CD4-positive, alpha-beta T cell treated with Interleukin-4 for 4 hours (primary cell): Measurements from ENCODE around the gene NAPA.

ENCODE experiments used
- DNase-seq: peaks from one replicate; pipeline ENCODE4 v3.0.0-alpha.2; 2020

Gene NAPA

DNA sequence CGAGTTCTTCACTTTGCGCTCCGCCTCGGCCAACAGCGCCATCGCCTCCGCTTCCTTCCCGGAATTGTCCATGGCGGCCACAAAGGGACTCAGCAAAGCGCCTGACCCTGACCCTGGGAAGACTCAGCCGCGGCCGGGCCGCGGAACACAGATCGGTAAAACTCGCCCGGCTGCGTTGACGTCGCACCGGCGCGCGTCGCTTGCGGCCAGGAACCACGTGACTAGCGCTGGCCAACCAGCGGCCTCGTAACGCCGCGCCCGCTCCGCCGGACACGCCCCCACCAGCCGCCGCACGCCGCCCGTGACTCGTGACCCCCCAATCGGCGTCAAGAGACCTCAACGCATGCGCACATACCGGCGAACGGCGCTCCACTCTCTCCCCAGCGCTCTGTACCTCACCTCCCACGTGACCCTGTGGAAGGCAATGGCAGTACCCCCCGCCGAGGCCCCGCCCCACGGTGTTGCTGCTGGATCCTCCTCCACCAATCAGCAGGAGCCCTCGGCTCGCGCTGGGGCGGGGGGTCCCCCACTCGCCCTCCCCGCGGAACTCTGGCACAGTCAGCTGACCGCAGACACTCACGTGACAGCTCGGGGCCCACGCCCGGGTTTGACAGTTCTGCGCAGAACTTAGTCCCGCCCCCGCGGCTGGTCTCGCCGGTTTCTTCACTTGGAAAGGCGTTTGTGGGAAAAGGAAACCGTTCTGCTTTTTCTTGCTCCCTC, at the start of gene NAPA:
Gene NAPA (minus strand): TSS at position 195 of the 720 bp plus-strand sequence. CDS start 123 bp downstream, at position 72.
- peak; percentile 100 for DNase-seq

DNA sequence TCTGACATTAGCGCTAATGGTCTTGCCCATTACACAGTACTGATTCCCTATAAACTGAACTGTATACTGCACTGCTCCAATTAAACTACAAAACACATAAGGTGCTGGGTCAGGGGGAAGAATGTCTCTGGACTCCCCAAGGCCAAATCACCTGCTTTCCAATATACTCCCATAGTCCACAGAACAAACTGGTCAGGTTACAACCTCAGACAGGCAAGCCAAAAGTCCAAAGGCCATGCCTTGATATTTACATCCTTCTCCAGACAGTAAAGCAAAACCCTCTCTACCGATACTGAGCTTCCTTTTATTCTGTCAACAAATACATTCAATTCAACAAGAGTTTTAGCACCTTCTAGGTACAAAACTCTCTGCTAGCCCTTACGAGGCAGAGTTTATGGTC, 49.2 kb upstream of the NAPA start:
- no peak for DNase-seq

DNA sequence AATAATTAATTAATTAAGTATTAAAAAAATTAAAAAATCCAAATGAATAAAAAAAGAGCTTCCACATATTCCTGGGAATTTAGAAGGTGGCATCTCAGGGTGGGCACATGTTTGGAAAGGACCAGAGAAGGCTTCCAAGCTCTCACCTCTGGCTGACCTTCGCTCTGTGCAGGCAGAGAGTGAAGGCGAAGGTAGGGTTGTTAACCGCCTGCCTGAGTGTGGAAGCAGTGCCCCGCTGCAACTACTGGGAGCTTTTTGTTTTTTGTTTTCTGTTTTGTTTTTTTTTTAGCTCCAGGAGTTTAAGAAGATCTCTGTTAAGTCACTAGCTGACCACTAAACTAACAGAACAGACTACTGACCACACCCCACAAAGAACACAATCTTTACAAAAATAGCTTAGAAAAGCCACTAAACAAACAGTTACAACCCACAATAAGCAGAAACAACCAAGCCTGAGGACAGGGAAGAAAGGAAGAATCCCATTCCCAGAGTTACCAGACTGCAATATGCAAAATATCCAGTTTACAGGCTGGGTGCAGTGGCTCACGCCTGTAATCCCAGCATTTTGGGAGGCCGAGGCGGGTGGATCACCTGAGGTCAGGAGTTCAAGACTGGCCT, 46.7 kb upstream of the NAPA start:
- no peak for DNase-seq

DNA sequence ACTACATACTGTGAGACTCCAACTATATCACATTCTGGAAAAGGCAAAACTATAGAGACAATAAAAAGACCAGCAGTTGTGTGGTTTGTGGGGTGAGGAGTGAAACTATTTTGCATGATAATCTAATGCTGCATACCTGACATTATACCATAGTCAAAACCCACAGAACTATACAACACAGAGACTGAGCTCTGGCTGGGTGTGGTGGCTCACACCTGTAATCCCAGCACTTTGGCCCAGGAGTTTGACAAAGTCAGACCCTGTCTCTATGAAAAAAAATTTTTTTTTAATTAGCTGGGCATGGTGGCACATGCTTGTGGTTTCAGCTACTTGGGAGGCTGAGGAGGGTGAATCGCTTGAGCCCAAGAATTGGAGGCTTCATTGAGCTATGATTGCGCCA, 46.1 kb upstream of the NAPA start:
- DNase-seq, result no peak

DNA sequence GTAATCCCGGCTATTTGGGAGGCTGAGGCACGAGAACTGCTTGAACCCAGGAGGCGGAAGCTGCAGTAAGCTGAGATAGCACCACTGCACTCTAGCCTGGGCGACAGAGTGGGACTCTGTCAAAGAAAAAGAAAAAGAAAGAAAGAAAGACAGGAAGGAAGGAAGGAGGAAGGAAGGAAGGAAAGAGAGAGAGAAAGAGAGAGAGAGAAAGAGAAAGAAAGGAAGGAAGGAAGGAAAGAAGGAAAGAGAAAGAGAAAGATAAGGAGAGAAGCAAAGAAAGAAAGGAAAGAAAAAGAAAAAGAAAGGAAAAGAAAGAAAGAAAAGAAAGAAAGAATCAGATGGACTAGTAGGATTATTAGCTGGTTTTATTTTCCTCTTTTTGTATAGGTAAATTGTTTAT, 35.3 kb upstream of the NAPA start:
- DNase-seq, result no peak

DNA sequence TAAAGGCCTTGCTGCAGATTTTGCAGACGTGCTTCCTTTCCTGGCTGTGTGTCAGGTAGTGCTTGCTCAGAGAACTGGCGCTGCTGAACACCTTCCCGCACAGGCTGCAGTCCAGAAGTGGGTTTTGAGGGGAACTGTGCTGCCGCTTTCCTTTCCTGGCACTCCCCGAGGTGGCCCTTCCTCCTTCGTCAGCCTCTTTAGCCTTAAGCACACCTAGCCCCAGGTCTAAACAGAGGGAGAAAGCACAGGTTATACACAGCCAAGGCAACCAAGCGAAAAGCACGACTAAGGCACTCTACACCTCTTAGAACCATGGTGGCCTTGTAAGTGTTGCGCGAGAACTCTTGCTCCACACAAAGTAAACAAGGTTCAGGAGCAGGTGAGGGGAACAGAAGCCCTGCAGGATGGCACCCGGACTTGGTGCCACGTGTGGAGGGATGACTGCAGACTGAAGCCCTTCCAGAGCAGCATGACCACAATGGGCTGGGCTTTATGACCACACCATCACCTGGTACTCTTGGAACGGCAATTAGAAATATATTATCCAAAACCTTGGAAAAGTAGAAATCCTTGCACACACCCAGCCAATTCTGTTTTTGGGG, 34.5 kb upstream of the NAPA start:
- no peak for DNase-seq

DNA sequence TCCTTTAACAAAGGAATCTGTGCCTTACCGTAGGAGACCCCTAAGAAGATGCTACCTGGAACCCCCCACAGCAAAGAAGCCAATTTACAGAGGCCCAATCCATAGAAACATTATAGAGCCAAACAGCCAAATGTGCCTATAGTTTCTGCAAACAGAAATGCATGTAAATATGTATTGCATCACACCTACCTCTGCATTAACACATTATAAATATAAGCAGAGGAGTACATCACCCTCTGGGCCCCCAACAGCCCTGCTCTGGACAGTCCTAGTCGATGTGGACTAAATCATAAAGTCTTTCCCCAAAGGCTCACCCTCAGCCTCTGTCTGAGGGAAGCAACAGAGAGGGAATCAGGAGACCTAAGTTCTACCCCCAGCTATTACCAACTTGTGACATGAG, 32.3 kb upstream of the NAPA start:
- no peak for DNase-seq

DNA sequence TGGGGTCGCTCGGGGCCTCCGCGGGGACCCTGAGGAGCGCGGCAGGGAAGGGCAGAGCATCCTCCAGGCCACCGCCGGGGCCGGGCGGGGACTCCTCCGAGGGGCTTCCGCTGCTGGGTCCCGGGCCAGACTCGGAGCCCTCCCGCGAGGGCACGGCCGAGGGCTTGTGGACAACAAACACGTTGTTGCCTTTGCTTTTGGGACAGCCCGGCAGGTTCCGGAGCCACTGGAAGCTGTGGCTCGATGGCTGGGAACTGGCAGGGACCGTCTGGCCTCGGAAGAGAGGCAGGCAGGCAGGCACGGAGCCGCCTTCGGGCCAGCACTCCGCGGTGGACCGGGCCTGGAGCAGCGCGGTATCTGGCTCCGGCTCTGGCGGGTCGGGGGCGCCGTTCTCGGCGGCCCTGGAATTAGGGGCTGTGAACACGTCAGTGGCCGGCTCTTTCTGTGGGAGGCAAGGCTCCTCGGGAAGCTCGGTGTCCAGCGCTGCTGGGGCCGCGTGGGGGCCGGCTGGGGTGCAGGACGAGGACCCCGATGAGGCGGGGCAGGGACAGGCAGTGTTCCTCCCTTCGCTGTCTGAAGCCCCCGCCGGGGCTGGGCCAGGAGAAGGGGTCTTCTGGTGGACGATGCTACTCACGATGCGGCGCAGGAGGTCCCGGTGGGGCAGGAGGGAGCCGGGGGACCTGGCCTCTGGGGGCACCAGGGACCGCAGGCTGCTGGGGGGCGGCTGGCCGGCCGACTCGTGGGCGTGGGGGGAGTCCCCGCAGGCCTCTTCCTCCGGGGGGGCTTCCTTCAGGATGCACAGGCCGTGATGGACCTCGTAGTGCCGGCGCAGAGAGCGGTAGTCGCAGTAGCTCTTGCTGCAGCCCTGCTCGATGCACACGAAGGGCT, 30.4 kb upstream of the NAPA start:
- no peak for DNase-seq

DNA sequence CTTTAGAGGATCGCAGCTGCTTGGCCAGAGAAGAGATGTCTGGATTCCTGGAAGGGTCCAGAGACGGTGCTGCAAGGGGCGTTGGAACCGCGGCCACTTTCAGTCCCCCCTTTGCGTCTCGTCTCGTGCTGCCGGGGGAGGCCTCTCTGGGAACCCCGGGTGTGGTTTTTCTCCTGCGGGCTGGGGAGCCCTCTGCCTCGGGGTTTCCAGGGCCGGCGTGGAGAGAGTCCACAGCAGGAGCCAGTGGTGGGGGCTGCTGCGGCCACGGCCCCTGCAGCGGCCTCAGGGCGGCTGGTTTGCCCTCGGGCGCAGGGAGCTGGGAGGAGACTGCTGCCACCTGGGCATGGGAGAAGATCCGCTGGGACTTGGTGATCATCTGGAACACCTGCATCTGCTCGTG, 29.6 kb upstream of the NAPA start:
- no peak for DNase-seq

DNA sequence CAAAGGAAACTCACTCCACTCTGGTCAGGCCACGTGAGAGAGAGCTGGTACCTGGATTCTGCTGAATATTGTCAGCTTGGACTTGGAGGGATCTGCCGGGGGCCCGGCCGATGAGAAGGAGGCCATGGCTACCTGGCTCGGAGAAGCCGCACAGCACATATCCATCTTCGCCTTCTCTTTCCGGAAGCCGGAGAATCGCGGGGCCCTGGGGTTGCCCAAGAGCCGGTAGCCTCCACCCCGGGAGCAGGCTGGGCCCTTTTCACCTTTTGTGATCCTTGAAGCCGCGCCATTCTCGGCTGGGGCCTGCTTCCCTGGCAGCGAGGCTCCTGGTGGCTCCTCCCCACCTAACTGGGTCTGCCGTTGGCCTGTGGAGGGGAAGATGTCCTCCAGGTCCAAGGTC, 29.2 kb upstream of the NAPA start:
- no peak for DNase-seq

DNA sequence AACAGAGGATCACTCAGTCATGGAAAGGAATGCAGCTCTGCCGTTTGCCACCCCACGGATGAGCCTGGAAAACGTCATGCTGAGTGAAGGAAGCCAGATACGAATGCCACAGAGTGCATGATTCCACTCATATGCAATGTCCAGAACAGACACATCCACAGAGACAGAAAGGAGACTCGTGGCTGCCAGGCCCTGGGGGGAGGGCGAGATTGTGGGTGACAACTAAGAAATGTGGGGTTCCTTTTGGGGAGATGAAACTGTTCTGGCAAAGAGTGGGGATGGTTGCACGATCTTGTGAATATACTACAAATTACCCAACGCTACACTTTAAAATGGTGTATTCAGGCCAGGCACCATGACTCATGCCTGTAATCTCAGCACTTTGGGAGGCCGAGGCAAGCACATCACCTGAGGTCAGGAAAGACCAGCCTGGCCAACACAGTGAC, 27.2 kb upstream of the NAPA start:
- DNase-seq, result no peak

DNA sequence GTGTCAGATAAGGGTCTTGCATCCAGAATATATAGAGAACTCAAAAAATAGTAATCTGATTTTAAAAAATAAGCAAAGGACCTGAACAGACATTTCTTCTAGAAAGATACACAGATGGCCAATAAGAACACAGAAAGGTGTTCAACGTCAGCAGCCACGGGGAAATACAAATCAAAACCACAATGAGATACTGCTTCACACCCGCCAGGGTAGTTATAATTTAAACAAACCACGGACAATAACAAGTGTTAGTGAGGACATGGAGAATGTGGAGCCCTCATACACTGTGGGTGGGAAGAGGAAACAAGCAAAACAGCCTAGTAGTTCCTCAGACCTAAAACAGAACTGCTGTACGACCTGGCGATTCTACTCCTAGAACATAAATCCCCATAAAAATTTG, 26.7 kb upstream of the NAPA start:
- DNase-seq, result peak; percentile 72

DNA sequence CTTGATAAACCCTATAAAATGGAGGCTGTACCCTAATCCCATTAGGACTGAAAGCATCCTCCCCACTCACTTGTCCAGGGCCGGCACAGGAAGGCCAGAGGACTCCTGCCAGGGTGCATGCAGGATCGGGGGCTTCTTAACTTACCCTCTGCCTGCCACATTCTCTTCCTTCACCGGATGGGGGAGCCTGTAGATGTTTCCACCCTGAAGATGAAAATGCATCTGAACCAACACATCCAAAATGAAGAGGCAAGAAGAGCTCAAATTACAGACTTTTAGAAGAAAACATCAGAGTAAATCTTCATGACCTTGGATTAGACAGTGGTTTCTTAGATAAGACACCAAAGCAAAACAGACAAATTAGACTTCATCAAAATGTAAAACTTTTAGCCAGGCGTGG, 25.9 kb upstream of the NAPA start:
- no peak for DNase-seq

DNA sequence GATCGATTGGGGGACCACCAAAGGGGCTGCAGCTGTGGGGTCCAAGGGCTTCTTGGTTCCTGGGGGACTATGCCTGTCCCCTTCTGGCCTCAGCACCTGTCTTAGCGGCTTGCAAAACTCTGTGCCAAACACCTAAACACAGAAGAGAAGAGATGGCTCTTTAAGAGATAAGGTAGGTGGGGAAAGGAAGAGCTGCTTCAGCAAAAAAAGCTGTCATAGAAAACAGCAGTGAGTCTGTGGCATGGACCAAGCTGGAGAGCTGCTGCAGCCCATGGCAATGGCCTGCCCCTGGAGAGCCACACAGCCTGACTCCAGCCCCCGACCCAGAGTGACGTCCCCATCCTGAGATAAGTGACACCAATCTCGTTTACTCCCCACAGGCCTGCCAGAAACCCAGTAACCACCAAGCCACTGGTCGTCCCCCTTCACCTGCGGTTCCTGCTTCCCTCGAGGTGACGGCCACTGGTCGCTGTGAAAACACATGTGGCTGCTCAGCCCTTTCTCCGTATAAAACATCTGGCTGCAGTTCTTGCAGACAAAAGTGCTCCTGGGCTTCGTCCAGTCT, 25.0 kb upstream of the NAPA start:
- peak; percentile 22 for DNase-seq

DNA sequence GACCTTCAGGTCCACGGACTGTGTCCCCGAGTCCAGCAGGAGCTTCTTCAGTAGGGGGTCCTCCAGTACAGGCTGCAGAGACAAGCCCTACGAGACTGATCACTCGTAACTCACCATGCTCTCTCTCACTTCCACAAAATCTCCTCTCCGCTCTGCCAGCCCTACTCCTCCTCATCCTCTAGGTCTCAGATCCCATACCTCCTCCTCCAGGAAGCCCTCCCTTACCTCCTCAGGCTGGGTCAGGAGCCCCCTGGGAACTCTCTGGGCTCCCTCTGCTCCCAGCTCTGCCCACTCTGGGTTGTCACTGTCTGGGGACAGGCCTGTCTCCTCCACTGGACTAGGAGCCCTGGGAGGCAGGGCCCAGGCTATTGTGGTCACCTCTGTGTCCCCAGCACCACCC, 23.9 kb upstream of the NAPA start:
- DNase-seq, result no peak

DNA sequence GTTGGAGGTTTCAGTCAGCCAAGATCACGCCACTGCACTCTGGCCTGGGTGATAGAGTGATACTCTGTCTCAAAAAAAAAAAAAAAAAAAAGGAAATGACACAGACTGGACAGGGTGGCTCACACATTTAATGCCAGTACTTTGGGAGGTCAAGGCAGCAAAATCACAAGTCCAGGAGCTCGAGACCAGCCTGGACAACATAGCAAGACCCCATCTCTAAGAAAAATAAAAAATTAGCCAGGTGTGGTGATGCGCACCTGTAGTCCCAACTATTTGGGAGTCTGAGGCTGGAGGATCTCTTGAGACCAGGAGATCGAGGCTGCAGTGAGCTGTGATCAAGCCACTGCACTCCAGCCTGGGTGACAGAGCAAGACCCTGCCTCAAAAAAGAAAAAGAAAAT, 22.6 kb upstream of the NAPA start:
- no peak for DNase-seq

DNA sequence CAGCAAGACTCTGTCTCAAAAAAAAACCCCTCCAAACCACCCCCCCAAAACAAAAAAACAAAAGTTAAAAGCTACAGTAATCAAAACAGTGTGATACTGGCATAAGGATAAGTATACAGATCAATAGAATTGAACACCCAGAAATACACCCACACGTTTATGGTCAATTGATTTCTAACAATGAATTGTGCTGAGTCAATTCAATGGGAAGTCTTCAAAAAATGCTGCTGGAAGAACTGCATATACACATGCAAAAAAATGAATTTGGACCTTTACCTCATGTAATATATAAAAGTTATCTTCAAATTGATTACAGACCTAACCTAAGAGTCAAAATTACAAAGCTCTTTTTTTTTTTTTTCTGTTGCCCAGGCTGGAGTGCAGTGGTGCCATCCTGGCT, 19.8 kb upstream of the NAPA start:
- no peak for DNase-seq

DNA sequence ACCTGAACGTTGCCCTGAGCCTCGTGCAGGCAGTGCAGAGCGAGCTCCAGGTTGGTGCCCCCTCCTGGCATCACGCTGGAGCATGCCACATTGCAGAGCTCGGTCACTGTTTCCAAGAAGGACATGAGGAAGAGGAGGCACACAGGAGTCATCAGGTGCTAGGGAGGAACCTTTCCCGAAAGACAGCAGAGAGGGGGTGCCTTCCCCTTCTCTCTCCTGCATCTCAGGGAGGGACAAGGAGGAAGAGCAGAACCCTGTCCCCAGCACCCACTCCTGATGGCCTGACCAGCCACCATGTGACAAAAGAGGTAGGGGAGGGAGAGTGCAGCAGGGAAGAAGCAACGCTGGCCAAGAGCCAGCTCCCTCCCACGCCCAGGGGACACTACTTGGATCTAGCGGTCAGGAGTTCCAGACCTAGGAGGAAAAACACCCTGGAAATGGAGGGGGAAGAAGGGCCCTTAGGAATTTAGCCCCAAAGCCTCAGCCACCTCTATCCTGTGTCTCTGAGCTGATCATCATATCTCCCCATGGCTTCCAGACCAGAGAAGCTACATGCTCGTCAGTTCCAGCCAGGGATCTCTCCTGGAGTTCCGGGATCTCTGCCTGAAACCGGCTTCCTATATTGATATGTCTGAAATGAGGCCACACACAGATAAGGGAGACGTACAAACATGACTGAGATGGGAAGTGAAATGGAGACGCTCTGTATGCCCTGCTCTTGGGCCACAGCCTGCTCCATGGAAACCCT, 17.0 kb upstream of the NAPA start:
- no peak for DNase-seq

DNA sequence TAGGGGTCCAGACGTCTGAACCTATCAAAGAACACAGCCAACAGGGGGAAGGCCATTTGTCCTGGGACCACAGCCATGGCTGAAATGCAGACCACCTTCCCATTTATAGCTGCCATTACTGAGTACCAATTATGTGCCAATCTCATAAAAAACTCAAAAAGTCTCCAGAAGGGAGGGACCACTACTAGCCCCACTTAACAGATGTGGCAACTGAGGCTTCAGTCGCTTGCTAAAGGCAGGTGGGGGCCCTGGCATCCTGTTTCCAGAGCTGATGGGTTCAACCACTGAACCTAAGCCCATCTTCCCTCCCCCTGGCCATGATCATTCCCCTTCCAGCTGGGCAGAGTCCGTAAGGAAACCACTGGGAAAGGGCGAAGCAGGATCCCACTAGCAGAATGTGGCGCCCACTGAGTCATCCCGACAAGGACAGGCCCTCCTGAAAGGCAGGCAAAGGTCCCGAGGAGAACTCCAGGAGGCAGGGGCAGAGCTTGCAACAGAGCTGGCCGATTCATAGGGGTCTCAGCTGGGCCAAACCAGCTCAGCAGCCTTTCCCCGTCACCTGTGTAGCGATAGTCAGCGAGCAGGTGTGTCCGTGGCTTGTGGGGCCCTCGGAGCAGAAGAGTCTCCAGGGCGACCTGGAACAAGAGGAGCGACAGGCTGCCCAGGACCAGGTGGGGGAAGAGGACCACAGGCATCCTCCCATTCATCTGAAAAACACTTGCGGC, 14.3 kb upstream of the NAPA start:
- DNase-seq, result no peak

DNA sequence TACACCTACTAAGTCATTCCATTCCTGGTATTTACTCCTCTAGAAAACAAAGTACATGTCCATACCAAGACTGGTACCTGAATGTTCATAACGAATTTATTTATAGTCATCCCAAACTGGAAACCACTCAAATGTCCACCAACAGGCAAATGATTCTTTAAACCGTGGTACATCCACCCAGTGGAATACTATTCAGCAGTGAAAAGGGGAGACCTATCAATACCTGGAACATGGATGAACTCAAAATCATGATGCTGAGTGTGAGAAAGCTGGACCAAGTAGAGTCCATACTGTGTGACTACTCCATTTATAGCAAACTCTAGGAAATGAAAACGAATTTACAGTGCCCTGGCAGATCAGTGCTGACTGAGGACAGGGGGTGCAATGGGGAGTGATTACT, 11.9 kb upstream of the NAPA start:
- no peak for DNase-seq

DNA sequence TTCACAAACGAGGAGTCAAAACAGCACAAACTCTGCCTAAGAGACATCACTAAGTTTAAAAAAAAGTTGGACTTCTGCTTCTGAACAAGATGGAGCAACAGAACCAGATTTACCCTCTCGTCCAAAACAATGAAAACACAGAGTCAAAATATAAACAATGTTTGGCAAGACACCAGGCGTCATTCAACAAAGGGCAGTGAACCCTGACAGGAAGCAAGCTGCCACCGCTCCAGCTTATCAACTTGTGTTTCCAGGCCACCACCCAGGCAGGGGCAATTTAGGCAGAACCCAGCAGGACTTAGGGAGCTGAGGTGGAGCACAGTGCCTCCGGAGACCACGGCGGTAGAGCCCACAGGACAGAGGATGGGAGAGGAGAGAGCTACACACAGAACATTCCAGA, 8.6 kb upstream of the NAPA start:
- DNase-seq, result no peak
